Activated CD4-positive, alpha-beta memory T cell treated with anti-CD3 and anti-CD28 coated beads for 36 hours (primary cell): ENCODE results near the gene SLC6A6. TPM values are rescaled to one million over a fixed set of nuclear protein-coding genes. Genes with fewer than 3 reads are reported as not detected.

Experiments used
- CTCF ChIA-PET: fragments of 350-600 bp; sonication (Branson Sonifier 250); formaldehyde crosslinking; loops from one replicate; lab custom pipeline; 2021; ENCODE audit warnings: antibody characterized with exemption, inconsistent platforms; lab: Charles Lee
- POLR2A ChIA-PET: fragments of 350-600 bp; sonication (Branson Sonifier 250); formaldehyde crosslinking; loops from one replicate; lab custom pipeline; 2021; ENCODE audit warnings: antibody characterized with exemption; lab: Charles Lee
- DNase-seq: peaks from one replicate; pipeline ENCODE4 v3.0.0-alpha.2; 2020
- H3K27ac Mint-ChIP-seq: one replicate; pipeline ENCODE4 v1.8.0; 2021; ENCODE audit warnings: mixed read lengths
- H3K27me3 Mint-ChIP-seq: one replicate; pipeline ENCODE4 v1.8.0; 2021; ENCODE audit warnings: mixed read lengths
- H3K36me3 Mint-ChIP-seq: one replicate; pipeline ENCODE4 v1.8.0; 2021; ENCODE audit warnings: mixed read lengths
- H3K4me1 Mint-ChIP-seq: one replicate; pipeline ENCODE4 v1.8.0; 2021; ENCODE audit warnings: low read depth, mixed read lengths
- H3K4me3 Mint-ChIP-seq: one replicate; pipeline ENCODE4 v1.8.0; 2021; ENCODE audit warnings: mild to moderate bottlenecking, mixed read lengths
- H3K9me3 Mint-ChIP-seq: one replicate; pipeline ENCODE4 v1.8.0; 2021; ENCODE audit warnings: mixed read lengths
- intact Hi-C: fragments of 100-400 bp; cut with micrococcal nuclease; formaldehyde crosslinking; loops from one replicate; pipeline ENCODE4 v1.15.1; 2023
- total RNA-seq, 2 experiments: library from RNA; stranded (reverse); gene quantifications; one replicate each; pipeline ENCODE4 v1.2.3, GENCODE V29; 2021

The SLC6A6 gene
- total RNA-seq, 2 experiments from 2014 or later = 44.0 to 45.1 TPM

GRCh38 chr3:14538451-14539088 is 136.2 kb downstream of the SLC6A6 start:
- no peak overlapping the region for H3K4me3 Mint-ChIP-seq
- no peaks in the 10 kb centered on the region for H3K4me1 Mint-ChIP-seq
- intact Hi-C loops = no loop called here
- no peaks in the 10 kb centered on the region for H3K9me3 Mint-ChIP-seq
- ChIA-PET POLR2A (no interaction called here), CTCF (interaction anchor here (1.1 kb wide), 1 partner anchor 32 kb away, joined by 3 read pairs; no protein-coding TSS in a partner anchor)
- H3K27me3 Mint-ChIP-seq = no peaks in the 10 kb centered on the region
- no peak overlapping the region for H3K27ac Mint-ChIP-seq
- H3K36me3 Mint-ChIP-seq = no peaks in the 10 kb centered on the region
- no peak for DNase-seq

Other genes with a start within 250 kb of the SLC6A6 start
- 10 to 100 TPM; 27.8 to 31.6 TPM for gene XPC, start 224.0 kb upstream of the SLC6A6 start, total RNA-seq
- gene LSM3, start 223.8 kb upstream of the SLC6A6 start, total RNA-seq = 10 to 100 TPM; 22.1 to 22.9 TPM
- not detected for gene GRIP2, start 137.7 kb downstream of the SLC6A6 start, total RNA-seq
- 10 to 100 TPM; 16.6 to 18.6 TPM for gene CCDC174, start 249.2 kb downstream of the SLC6A6 start, total RNA-seq